ENCODE results near the gene FOXK1. TPM values are rescaled to one million over a fixed set of nuclear protein-coding genes. Genes with fewer than 3 reads are reported as not detected.
"Not testable (repeated sequence)": the region's sequence is repeated elsewhere in the genome, so short reads cannot be mapped to it uniquely, and the experiment has no call there.

FOXK1 gene
- total RNA-seq, 1 experiment from 2014 or later, result 21.8 TPM

- Histone ChIP-seq H3K36me3 (no peaks in the 10 kb centered on the region), H3K4me3 (no peak overlapping the region), H3K27me3 (no peaks in the 10 kb centered on the region), H3K9me3 (peaks cover 7% of the 10 kb centered on the region; the same call in 1 of the 2 replicates)
- no peak for DNase-seq
Measured at GRCh38 chr7:4659551-4660286, 22.4 kb upstream of the FOXK1 start.

GRCh38 chr7:4661871-4662270, 20.2 kb upstream of the FOXK1 start:
- no peaks in the 10 kb centered on the region for H3K36me3 ChIP-seq
- no peaks in the 10 kb centered on the region for H3K27me3 ChIP-seq
- peaks cover 7% of the 10 kb centered on the region; the same call in 1 of the 2 replicates for H3K9me3 ChIP-seq
- DNase-seq, result peak; percentile 34
- H3K4me3 ChIP-seq, result no peak overlapping the region

GRCh38 chr7:4663239-4664018, 18.7 kb upstream of the FOXK1 start:
- Histone ChIP-seq H3K36me3 (no peaks in the 10 kb centered on the region), H3K27me3 (no peaks in the 10 kb centered on the region), H3K9me3 (0 out of 2 replicates have a peak, but pooled peaks cover 2% of the 10 kb centered on the region), H3K4me3 (no peak overlapping the region)
- DNase-seq, result no peak

DNA sequence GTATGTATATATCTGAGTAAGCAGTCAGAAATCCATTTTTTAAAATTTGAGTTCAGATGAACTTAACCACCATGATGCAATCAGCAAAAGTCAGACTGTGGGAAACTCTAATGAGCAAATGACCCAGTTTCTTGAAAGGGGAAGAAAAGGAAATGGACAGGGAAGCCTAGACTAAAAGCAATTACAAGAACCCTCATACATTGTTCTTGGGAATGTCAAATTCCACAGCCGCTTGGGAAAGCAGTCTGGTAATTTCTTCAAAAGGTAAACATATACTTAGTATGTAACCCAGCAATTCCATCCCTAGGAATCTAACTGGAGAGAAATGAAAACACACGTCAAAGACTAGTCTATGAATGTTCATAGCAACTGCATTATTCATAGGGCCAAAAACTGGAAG, 16.4 kb upstream of the FOXK1 start:
- Histone ChIP-seq H3K27me3 (no peaks in the 10 kb centered on the region), H3K9me3 (no peaks in the 10 kb centered on the region), H3K4me3 (no peak overlapping the region), H3K36me3 (no peaks in the 10 kb centered on the region)
- no peak for DNase-seq

DNA sequence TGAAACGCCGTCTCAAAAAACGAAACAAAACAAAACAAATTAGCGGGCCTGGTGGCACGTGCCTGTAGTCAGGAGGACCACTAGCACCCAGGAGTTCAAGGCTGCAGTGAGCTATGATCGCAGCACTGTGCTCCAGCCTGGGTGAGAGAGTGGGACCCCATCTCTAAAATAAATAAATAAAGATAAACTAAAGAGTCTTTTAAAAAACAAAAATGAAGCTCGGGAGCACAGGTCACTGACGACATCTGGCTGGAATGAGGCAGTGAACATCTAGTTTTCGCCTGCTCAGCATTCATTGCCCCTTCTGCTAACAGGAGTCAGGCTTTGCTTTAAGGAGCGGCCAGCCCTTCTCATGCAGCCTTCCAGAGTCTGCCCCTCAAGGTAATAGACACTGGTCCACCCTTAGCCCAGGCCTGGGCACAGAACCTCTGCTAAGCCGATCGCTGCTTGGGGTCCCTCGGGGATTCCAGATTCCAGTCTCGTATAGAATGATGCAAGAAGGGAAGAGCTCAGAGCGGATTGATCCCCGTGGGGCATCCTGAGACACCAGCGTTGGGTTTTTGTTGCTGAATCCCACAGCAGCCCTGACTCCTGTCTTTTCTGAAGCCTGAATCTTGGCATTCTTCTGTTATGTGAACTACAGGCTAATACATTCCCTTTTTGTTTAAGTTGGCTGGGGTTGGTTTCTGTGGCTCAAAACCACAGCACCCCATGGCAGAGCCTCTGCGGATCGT, 14.2 kb upstream of the FOXK1 start:
- DNase-seq, result peak; percentile 62
- H3K36me3 ChIP-seq, result no peaks in the 10 kb centered on the region
- H3K27me3 ChIP-seq, result no peaks in the 10 kb centered on the region
- no peak overlapping the region for H3K4me3 ChIP-seq
- H3K9me3 ChIP-seq, result no peaks in the 10 kb centered on the region

DNA sequence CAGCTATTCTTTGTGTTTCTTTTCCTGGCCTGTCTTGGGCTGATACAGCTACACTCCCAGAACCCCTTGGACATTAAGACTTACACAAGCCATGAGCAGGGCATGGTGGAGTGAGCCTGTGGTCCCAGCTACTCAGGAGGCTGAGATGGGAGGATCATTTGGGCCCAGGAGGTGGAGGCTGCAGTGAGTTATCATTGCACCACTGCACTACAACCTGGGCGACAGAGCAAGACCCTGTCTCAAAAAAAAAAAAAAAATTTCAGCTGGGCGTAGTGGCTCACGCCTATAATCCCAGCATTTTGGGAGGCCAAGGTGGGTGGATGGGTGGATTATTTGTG, 13.6 kb upstream of the FOXK1 start:
- H3K27me3 ChIP-seq, result no peaks in the 10 kb centered on the region
- no peak for DNase-seq
- no peaks in the 10 kb centered on the region for H3K9me3 ChIP-seq
- H3K36me3 ChIP-seq, result no peaks in the 10 kb centered on the region
- no peak overlapping the region for H3K4me3 ChIP-seq

- Histone ChIP-seq H3K36me3 (no peaks in the 10 kb centered on the region), H3K9me3 (peaks cover 3% of the 10 kb centered on the region; the same call in 1 of the 2 replicates), H3K4me3 (no peak overlapping the region), H3K27me3 (no peaks in the 10 kb centered on the region)
- no peak for DNase-seq
Measured at GRCh38 chr7:4670791-4671190, 11.3 kb upstream of the FOXK1 start.

GRCh38 chr7:4675771-4676367, 6.2 kb upstream of the FOXK1 start:
- no peak for DNase-seq
- H3K9me3 ChIP-seq, result peaks cover 3% of the 10 kb centered on the region; the same call in 1 of the 2 replicates
- H3K27me3 ChIP-seq, result no peaks in the 10 kb centered on the region
- no peaks in the 10 kb centered on the region for H3K36me3 ChIP-seq
- no peak overlapping the region for H3K4me3 ChIP-seq

- DNase-seq, H3K27me3 ChIP-seq, H3K9me3 ChIP-seq, H3K36me3 ChIP-seq, H3K4me3 ChIP-seq: not testable (repeated sequence)
Measured at GRCh38 chr7:4677518-4677917, 4.6 kb upstream of the FOXK1 start.

GRCh38 chr7:4681218-4681851, 760 bp upstream of the FOXK1 start:
- Histone ChIP-seq H3K27me3 (no peaks in the 10 kb centered on the region), H3K36me3 (peaks cover 18% of the 10 kb centered on the region), H3K4me3 (peak overlapping the region; percentile 51), H3K9me3 (no peaks in the 10 kb centered on the region)
- DNase-seq, result no peak

DNA sequence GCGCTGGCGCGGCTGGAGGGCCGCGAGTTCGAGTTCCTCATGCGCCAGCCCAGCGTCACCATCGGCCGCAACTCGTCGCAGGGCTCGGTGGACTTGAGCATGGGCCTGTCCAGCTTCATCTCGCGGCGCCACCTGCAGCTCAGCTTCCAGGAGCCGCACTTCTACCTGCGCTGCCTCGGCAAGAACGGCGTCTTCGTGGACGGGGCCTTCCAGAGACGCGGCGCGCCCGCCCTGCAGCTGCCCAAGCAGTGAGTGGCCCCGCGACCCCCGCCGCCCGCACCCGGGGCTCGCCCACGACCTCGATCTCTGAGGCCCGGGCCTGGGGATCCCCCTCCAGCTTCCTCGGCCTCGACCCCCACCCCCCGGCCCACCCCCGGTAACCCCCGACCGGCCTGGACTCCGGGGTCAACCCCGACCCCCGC, 537 bp downstream of the FOXK1 start:
- Histone ChIP-seq H3K36me3 (peaks cover 24% of the 10 kb centered on the region), H3K27me3 (no peaks in the 10 kb centered on the region), H3K4me3 (peak overlapping the region; percentile 76), H3K9me3 (no peaks in the 10 kb centered on the region)
- peak; percentile 25 for DNase-seq

DNA sequence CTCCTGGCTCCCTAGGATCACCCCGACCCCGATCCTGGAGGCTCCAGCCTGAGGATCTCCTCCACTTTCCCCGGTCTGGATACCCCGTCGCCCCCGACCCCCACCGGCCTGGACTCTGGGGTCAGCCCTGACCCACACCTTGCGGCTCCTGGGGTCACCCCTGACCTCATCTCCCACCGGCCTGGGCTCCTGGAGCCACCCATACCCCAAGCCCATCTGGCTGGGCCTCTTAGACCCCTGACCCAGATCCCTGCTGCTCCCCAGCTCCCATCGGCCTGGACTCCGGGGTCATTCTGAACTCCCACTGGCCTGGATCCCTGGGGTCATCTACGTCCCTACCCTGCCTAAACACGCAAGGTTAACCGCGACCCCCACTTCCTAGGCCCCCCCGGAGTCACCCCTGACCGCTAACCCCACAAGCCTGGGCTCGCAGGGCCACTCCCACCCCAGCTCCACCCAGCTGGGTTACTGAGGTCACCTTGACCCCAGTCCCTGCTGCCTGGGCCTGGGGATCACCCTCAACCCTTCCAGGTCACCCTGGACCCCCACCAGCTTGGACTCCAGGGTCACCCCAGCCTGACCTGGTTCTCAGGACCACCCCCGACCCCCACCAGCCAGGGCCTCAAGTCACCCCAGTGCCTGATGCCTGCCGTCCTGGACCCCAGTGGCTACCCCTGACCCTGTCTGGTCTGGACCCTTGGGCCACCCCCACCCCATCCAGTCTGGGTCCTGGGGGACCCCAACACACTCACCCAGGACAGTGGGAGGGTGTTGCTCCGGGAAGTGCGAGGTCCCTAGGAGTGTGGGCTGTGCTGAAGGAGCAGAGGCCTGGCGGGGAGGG, 1.2 kb downstream of the FOXK1 start:
- Histone ChIP-seq H3K27me3 (no peaks in the 10 kb centered on the region), H3K4me3 (peak overlapping the region; percentile 76), H3K9me3 (no peaks in the 10 kb centered on the region), H3K36me3 (peaks cover 25% of the 10 kb centered on the region)
- peak; percentile 63 for DNase-seq

DNA sequence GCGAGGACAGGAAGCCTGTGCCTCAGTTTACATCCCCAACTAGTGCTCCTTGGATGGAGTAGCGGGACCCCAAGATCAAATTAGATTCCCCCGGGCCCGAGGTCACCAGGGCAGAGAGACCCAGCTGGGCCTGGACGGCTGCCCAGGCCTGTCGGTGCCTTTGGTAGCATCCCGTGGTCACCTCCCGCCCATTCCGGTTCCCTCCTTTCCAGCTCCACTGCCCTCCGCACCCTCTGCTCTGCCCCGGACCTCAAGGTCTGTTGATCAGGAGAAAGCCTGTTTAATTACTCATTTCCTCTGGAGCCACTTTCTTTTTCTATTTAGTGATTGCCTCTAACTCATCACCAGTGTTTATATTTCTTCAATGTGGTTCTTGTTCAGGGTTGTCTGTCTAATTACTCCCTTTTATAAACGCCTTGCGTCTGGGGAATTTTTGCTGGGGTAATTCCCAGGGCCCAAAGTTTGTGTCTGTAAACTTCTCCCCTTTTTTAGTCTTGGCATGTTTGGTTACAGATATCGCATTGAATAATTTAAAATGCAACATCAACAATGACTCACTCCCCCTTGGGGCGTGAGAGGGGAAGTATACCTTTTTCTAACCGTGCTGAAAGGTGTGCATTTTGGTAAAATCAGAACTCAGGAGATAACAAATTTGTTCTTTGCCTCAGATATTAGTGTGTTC, 1.9 kb downstream of the FOXK1 start:
- H3K4me3 ChIP-seq, result peak overlapping the region; percentile 76
- H3K36me3 ChIP-seq, result peaks cover 25% of the 10 kb centered on the region
- H3K9me3 ChIP-seq, result no peaks in the 10 kb centered on the region
- H3K27me3 ChIP-seq, result no peaks in the 10 kb centered on the region
- peak; percentile 74 for DNase-seq

- Histone ChIP-seq H3K36me3 (peaks cover 28% of the 10 kb centered on the region), H3K27me3 (no peaks in the 10 kb centered on the region), H3K4me3 (peak overlapping the region; percentile 76), H3K9me3 (no peaks in the 10 kb centered on the region)
- DNase-seq, result no peak
Measured at GRCh38 chr7:4684846-4685245, 2.8 kb downstream of the FOXK1 start.

DNA sequence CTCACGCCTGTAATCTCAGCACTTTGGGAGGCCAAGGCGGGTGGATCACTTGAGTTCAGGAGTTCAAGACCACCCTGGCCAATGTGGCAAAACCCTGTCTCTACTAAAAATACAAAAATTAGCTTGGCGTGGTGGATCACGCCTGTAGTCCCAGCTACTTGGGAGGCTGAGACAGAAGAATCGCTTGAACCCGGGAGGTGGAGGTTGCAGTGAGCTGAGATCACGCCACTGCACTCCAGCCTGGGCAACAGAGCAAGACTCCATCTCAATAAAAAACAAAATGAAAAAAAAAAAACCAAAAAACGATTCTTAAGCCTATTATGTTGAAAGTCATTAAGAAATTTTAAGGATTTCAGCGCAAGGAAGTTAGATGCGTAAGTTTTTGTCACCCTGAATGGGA, 3.6 kb downstream of the FOXK1 start:
- not testable (repeated sequence) for H3K27me3 ChIP-seq, H3K9me3 ChIP-seq, H3K4me3 ChIP-seq, DNase-seq
- peaks cover 30% of the 10 kb centered on the region for H3K36me3 ChIP-seq
